H1 (cell line): ENCODE measurements around the gene ARHGAP22. TPM values are rescaled to one million over a fixed set of nuclear protein-coding genes. Genes with fewer than 3 reads are reported as not detected.
A peak's percentile ranks its signal among the peaks of the same experiment; 100 is the strongest.

ENCODE experiments used
- CTCF ChIA-PET: fragments of 300-600 bp; sonication (Branson Sonifier 250); formaldehyde crosslinking; loops from one replicate; lab custom pipeline; 2021; ENCODE audit not compliant: partially characterized antibody; lab: Charles Lee
- POLR2A ChIA-PET: fragments of 300-600 bp; sonication (Branson Sonifier 250); formaldehyde crosslinking; loops from one replicate; lab custom pipeline; 2021; ENCODE audit warnings: inconsistent platforms; ENCODE audit not compliant: partially characterized antibody; lab: Charles Lee
- DNase-seq, 2 experiments: peaks; one replicate each; pipeline versions ENCODE4 v3.0.0 to v3.0.0-alpha.2; 2010 to 2022; ENCODE audit warnings: low spot score in 2 of 2, low read depth in 1 of 2, mixed read lengths in 1 of 2
- FAIRE-seq: peaks from 2 replicates; lab custom pipeline; 2011; peaks lifted over from hg19 to GRCh38; lab: Jason Lieb, UNC
- H2AFZ ChIP-seq: 2 replicates; pipeline ENCODE4 v1.8.1; 2012; ENCODE audit warnings: low read length, inconsistent platforms
- H2AK5ac ChIP-seq: 2 replicates; pipeline ENCODE4 v1.6.1; 2013; ENCODE audit warnings: low read depth, low read length
- H2BK120ac ChIP-seq: replicated peaks from 2 replicates; pipeline ENCODE3; 2013; ENCODE audit warnings: low read depth, low read length, inconsistent platforms
- H2BK12ac ChIP-seq: 2 replicates; pipeline ENCODE4 v1.6.1; 2013; ENCODE audit warnings: low read depth, low read length
- H2BK15ac ChIP-seq: 2 replicates; pipeline ENCODE4 v1.6.1; 2013; ENCODE audit warnings: low read length
- H2BK20ac ChIP-seq: 2 replicates; pipeline ENCODE4 v1.6.1; 2013; ENCODE audit warnings: low read length
- H2BK5ac ChIP-seq: 2 replicates; pipeline ENCODE4 v1.6.1; 2013; ENCODE audit warnings: low read depth, low read length
- H3K14ac ChIP-seq: 2 replicates; pipeline ENCODE4 v1.6.1; 2013; ENCODE audit warnings: inconsistent platforms; ENCODE audit not compliant: insufficient read length
- H3K18ac ChIP-seq: 2 replicates; pipeline ENCODE4 v1.6.1; 2013; ENCODE audit warnings: low read length; ENCODE audit errors: extremely low read depth
- H3K23ac ChIP-seq: 2 replicates; pipeline ENCODE4 v1.6.1; 2013; ENCODE audit warnings: inconsistent platforms; ENCODE audit not compliant: insufficient read length
- H3K23me2 ChIP-seq: 2 replicates; pipeline ENCODE4 v1.6.1; 2013; ENCODE audit warnings: low read depth, low read length
- H3K27ac ChIP-seq: 2 replicates; pipeline ENCODE4 v1.6.1; 2011; ENCODE audit warnings: low read depth, low read length, inconsistent platforms
- H3K27me3 ChIP-seq, 4 experiments: replicated peaks in 1 of 4; 1 replicate in 1 of 4; 2 replicates in 3 of 4; pipeline versions ENCODE4 v1.6.1 to v1.8.1; 2011 to 2013; ENCODE audit warnings: low read length in 3 of 4, mild to moderate bottlenecking in 3 of 4, inconsistent platforms in 2 of 4, mixed read lengths in 2 of 4, moderate library complexity in 1 of 4; ENCODE audit not compliant: control insufficient read depth in 3 of 4, insufficient read depth in 3 of 4; ENCODE audit errors: extremely low read depth in 1 of 4
- H3K36me3 ChIP-seq, 4 experiments: 2 replicates each; pipeline versions ENCODE4 v1.6.1 to v1.8.1; 2011 to 2013; ENCODE audit warnings: mild to moderate bottlenecking in 4 of 4, low read length in 3 of 4, moderate library complexity in 2 of 4, control low read depth in 1 of 4, inconsistent platforms in 1 of 4; ENCODE audit not compliant: insufficient read depth in 4 of 4, control insufficient read depth in 2 of 4
- H3K4ac ChIP-seq: replicated peaks from 2 replicates; pipeline ENCODE3; 2013; ENCODE audit warnings: low read length, low read depth, mixed read lengths, inconsistent platforms; ENCODE audit not compliant: insufficient read length
- H3K4me1 ChIP-seq, 4 experiments: replicated peaks in 1 of 4; 1 replicate in 1 of 4; 2 replicates in 3 of 4; pipeline versions ENCODE4 v1.6.1 to v1.8.1; 2011 to 2013; ENCODE audit warnings: low read length in 3 of 4, inconsistent platforms in 2 of 4, mixed read lengths in 1 of 4; ENCODE audit not compliant: insufficient read depth in 4 of 4, control insufficient read depth in 3 of 4
- H3K4me2 ChIP-seq, 2 experiments: 2 replicates each; pipeline versions ENCODE4 v1.6.1 to v1.8.1; 2011 to 2013; ENCODE audit warnings: low read depth in 2 of 2, low read length in 2 of 2, control low read depth in 1 of 2, inconsistent platforms in 1 of 2, mild to moderate bottlenecking in 1 of 2; ENCODE audit not compliant: insufficient read depth in 1 of 2
- H3K4me3 ChIP-seq, 4 experiments: fragments of 200-600, 300-600 bp in 1 of 4; sonication (generic), shearing (Covaris generic), sonication (Bioruptor Twin) in 1 of 4; 2 replicates each; pipeline versions ENCODE4 v1.5.1 to v1.8.1; 2011 to 2016; ENCODE audit warnings: low read length in 4 of 4, low read depth in 3 of 4, control low read depth in 2 of 4, inconsistent platforms in 2 of 4, mild to moderate bottlenecking in 2 of 4, mixed read lengths in 1 of 4, moderate library complexity in 1 of 4; ENCODE audit not compliant: insufficient read depth in 2 of 4; ENCODE audit errors: extremely low read depth in 1 of 4
- H3K56ac ChIP-seq: replicated peaks from 2 replicates; pipeline ENCODE3; 2013; ENCODE audit warnings: low read depth, mild to moderate bottlenecking, mixed read lengths, low read length, inconsistent platforms; ENCODE audit not compliant: insufficient read length
- H3K79me1 ChIP-seq: 2 replicates; pipeline ENCODE4 v1.6.1; 2013; ENCODE audit warnings: low read depth, low read length, control low read depth
- H3K79me2 ChIP-seq, 2 experiments: 2 replicates each; pipeline versions ENCODE4 v1.6.1 to v1.8.1; 2012 to 2013; ENCODE audit warnings: low read length in 2 of 2, mild to moderate bottlenecking in 2 of 2, inconsistent platforms in 1 of 2; ENCODE audit not compliant: insufficient read depth in 2 of 2, control insufficient read depth in 1 of 2
- H3K9ac ChIP-seq, 4 experiments: replicated peaks in 1 of 4; 1 replicate in 1 of 4; 2 replicates in 3 of 4; pipeline versions ENCODE4 v1.6.1 to v1.8.1; 2011 to 2013; ENCODE audit warnings: low read depth in 3 of 4, low read length in 3 of 4, control low read depth in 2 of 4, mild to moderate bottlenecking in 2 of 4, moderate library complexity in 2 of 4, inconsistent platforms in 1 of 4; ENCODE audit errors: extremely low read depth in 1 of 4
- H3K9me3 ChIP-seq, 2 experiments: 2 replicates each; pipeline versions ENCODE4 v1.6.1 to v1.8.1; 2012 to 2013; ENCODE audit warnings: mild to moderate bottlenecking in 2 of 2, moderate library complexity in 2 of 2, control low read depth in 1 of 2, inconsistent platforms in 1 of 2, low read depth in 1 of 2, low read length in 1 of 2, mixed read lengths in 1 of 2; ENCODE audit not compliant: insufficient read depth in 2 of 2
- H4K20me1 ChIP-seq, 2 experiments: replicated peaks in 1 of 2; 2 replicates each; pipeline versions ENCODE3 to v1.8.1; 2011 to 2013; ENCODE audit warnings: inconsistent platforms in 2 of 2, low read length in 2 of 2, mild to moderate bottlenecking in 1 of 2; ENCODE audit not compliant: insufficient read depth in 2 of 2, control insufficient read depth in 1 of 2
- H4K5ac ChIP-seq: 2 replicates; pipeline ENCODE4 v1.6.1; 2013; ENCODE audit warnings: low read length, low read depth, mixed read lengths, inconsistent platforms; ENCODE audit not compliant: insufficient read length
- H4K8ac ChIP-seq: 2 replicates; pipeline ENCODE4 v1.8.0; 2013; ENCODE audit warnings: mild to moderate bottlenecking, moderate library complexity, low read length, inconsistent platforms; ENCODE audit not compliant: insufficient read depth; ENCODE audit errors: extremely low read depth
- H4K91ac ChIP-seq: replicated peaks from 2 replicates; pipeline ENCODE3; 2013; ENCODE audit warnings: low read length, mixed read lengths, inconsistent platforms; ENCODE audit not compliant: insufficient read length
- BCL11A ChIP-seq, 2 experiments: IDR thresholded peaks; one replicate each; pipeline ENCODE4 v1.6.1; 2011; ENCODE audit warnings: low read depth in 2 of 2, low read length in 2 of 2, mild to moderate bottlenecking in 2 of 2
- CEBPB ChIP-seq: IDR thresholded peaks from 2 replicates; pipeline ENCODE4 v1.6.1; 2012; ENCODE audit warnings: low read depth, low read length
- KDM4A ChIP-seq: IDR thresholded peaks from one replicate; pipeline ENCODE4 v1.7.1; 2012; ENCODE audit warnings: low read depth, mild to moderate bottlenecking, moderate library complexity, low read length, inconsistent platforms; ENCODE audit not compliant: severe bottlenecking
- KDM5A ChIP-seq: fragments of 200-600 bp; IDR thresholded peaks from 2 replicates; pipeline ENCODE4 v1.7.1; 2012; ENCODE audit warnings: mild to moderate bottlenecking, low read length, inconsistent platforms, mixed read lengths
- NANOG ChIP-seq: IDR thresholded peaks from 2 replicates; pipeline ENCODE4 v1.6.1; 2011; ENCODE audit warnings: low read length, low read depth, mild to moderate bottlenecking, inconsistent platforms; ENCODE audit not compliant: insufficient read depth, poor library complexity, severe bottlenecking
- NRF1 ChIP-seq: IDR thresholded peaks from 2 replicates; pipeline ENCODE4 v1.6.1; 2011; ENCODE audit warnings: mild to moderate bottlenecking, low read depth, low read length, improper control_type of control experiment
- RBBP5 ChIP-seq: IDR thresholded peaks from 2 replicates; pipeline ENCODE4 v1.7.1; 2012; ENCODE audit warnings: low read depth, mild to moderate bottlenecking, inconsistent platforms, low read length, moderate library complexity, borderline replicate concordance
- SIRT6 ChIP-seq: IDR thresholded peaks from one replicate; pipeline ENCODE4 v1.7.1; 2012; ENCODE audit warnings: low read length, inconsistent platforms
- TCF12 ChIP-seq: IDR thresholded peaks from 2 replicates; pipeline ENCODE4 v1.6.1; 2011; ENCODE audit warnings: low read depth, mild to moderate bottlenecking, low read length
- ZNF274 ChIP-seq: IDR thresholded peaks from 2 replicates; pipeline ENCODE4 v1.7.0; 2012; ENCODE audit warnings: low read length, borderline replicate concordance; ENCODE audit errors: extremely low read depth
- WGBS, 2 experiments: shearing (Covaris generic) in 1 of 2; methylation state at CpG; one replicate each; pipeline versions ENCODE4 v1.1.6 to v1.1.7; 2013 to 2015; ENCODE audit warnings: low lambda C conversion rate in 2 of 2, mixed read lengths in 2 of 2, inconsistent platforms in 1 of 2, low coverage in 1 of 2, missing lambda C conversion rate in 1 of 2; ENCODE audit not compliant: insufficient replicate concordance in 2 of 2, insufficient coverage in 1 of 2, insufficient read length in 1 of 2; ENCODE audit errors: extremely low coverage in 1 of 2, missing lambda C conversion rate in 1 of 2; 5-methylcytosine and 5-hydroxymethylcytosine counted together
- polyA plus RNA-seq, 7 experiments: library from polyadenylated mRNA; depleted of rRNA in 3 of 7; stranded (reverse) in 5 of 7; unstranded in 2 of 7; fragments of >200 nt in 5 of 7; fragments of 200-250 nt in 2 of 7; gene quantifications; 1 replicate in 5 of 7; 2 replicates in 1 of 7; 4 replicates in 1 of 7; pipeline versions ENCODE4 v1.2.1 to v1.2.3, GENCODE V29; 2011 to 2013; ENCODE audit warnings: missing spikeins in 2 of 7, mixed read lengths in 2 of 7
- total RNA-seq: library from RNA; stranded (reverse); fragmentation: NEBNext Ultra II Directional; extraction: Animal tissue kit (Norgen Biotek cat#: 25700); gene quantifications from 2 replicates; pipeline ENCODE4 v1.2.1, GENCODE V29; 2021
- TF ChIP-seq, protein P1 (sequence below): IDR thresholded peaks from 2 replicates; pipeline ENCODE4 v1.6.1; 2012; ENCODE audit warnings: inconsistent platforms

The ARHGAP22 gene
- total and polyA plus RNA-seq, 2 of the 8 experiments (the other 6 are each of a cell fraction or from before 2014, with no cell fraction given) = 3.6 to 11.2 TPM

DNA sequence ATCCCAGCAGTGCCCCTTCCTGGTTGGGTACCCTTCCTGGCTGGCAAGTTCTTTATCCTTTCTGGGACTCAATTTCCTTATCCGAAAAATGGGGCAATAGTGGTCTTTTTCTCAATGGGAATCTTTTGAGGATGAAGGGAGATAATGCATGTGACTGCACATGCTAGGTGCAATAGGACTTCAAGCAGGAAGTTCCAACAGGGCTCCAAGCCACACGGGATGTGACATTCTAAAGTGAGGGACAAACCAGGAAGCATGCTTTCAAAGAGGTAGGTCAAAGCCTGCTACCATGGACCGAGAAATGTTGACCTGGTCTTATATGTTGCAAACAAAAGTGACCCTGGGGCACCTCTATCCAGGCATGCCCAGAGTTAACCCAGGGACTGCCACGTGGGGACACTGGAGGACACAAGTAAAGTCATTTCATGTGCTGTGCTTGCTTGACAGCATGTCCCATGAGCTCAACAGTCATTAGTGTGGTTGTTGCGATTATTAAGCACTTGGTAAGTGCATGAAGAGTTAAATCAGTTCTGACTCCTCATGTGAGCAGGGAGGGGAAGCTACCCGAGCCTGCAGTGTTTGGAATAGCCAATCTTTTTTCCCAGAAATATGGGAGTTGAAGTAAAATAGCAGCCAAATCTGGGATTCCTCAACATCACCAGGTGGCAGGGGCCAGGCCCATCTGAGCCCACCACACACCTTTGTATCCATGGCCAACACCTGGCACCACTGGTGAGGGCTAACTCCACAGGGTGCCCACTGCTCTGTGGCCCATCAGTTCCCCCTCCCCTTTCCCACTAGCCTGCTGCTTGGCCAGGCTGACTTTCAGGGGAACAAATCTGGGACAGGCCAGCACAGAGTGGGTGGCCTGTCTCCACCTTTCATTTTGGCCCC, 5.7 kb downstream of the ARHGAP22 start:
- no peaks in the 10 kb centered on the region for H3K9me3 ChIP-seq
- 0 out of 2 replicates have a peak overlapping the region, but pooled peaks have one; percentile 24 for H3K18ac ChIP-seq
- peak overlapping the region; percentile 25; the same call in 1 of the 2 replicates for H2BK15ac ChIP-seq
- no peak overlapping the region for H3K4me2 ChIP-seq
- ChIA-PET POLR2A (interaction anchor here (0.6 to 0.7 kb wide), 2 partner anchors 65 to 283 kb away, joined by 3 to 4 read pairs; no protein-coding TSS in a partner anchor), CTCF (interaction anchor here (1.1 to 1.6 kb wide), 4 partner anchors 9 to 155 kb away, joined by 3 to 8 read pairs (median 3); no protein-coding TSS in a partner anchor)
- peak overlapping the region; percentile 40 for H2BK20ac ChIP-seq
- no peaks in the 10 kb centered on the region; the same call in 1 of the 2 replicates for H3K23me2 ChIP-seq
- peak overlapping the region; percentile 13; the same call in 1 of the 2 replicates for H2BK12ac ChIP-seq
- H2AFZ ChIP-seq = no peak overlapping the region
- H3K9ac ChIP-seq = no peak overlapping the region
- H4K8ac ChIP-seq = no peak overlapping the region
- no peak overlapping the region for H2BK120ac ChIP-seq
- H3K79me2 ChIP-seq = no peaks in the 10 kb centered on the region
- no peak overlapping the region for H3K14ac ChIP-seq
- no peak overlapping the region for H4K91ac ChIP-seq
- no peak for FAIRE-seq
- 88% methylated on average over 6 of the region's 6 CpGs; no CpG with 5 or more reads in 1 of the 2 experiments for whole genome bisulfite sequencing, 2 experiments
- no peak overlapping the region for H3K27ac ChIP-seq
- H3K4me1 ChIP-seq = peaks cover 4 to 21% (median 9%) of the 10 kb centered on the region in 4 experiments; a peak in 6 of 7 replicates
- H3K27me3 ChIP-seq = peaks cover 0 to 7% (median 5%) of the 10 kb centered on the region in 4 experiments; a peak in 6 of 7 replicates
- H3K4ac ChIP-seq = no peak overlapping the region
- H3K4me3 ChIP-seq = no peak overlapping the region
- no peaks in the 10 kb centered on the region for H4K20me1 ChIP-seq
- no peak overlapping the region for H3K56ac ChIP-seq
- H3K36me3 ChIP-seq = no peaks in the 10 kb centered on the region
- H4K5ac ChIP-seq = no peak overlapping the region
- H3K23ac ChIP-seq = no peak overlapping the region
- H2AK5ac ChIP-seq = no peak overlapping the region
- DNase-seq = no peak
- no peak overlapping the region for H2BK5ac ChIP-seq
- H3K79me1 ChIP-seq = no peaks in the 10 kb centered on the region
- TF ChIP-seq TCF12 = no peak
- TF ChIP-seq, protein P1, sequence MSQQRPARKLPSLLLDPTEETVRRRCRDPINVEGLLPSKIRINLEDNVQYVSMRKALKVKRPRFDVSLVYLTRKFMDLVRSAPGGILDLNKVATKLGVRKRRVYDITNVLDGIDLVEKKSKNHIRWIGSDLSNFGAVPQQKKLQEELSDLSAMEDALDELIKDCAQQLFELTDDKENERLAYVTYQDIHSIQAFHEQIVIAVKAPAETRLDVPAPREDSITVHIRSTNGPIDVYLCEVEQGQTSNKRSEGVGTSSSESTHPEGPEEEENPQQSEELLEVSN = no peak
- no peak for TF ChIP-seq ZNF274
- no peak for TF ChIP-seq KDM5A
- TF ChIP-seq BCL11A (IDR thresholded peaks at IDR 0.05; ENCODE audit: low read depth in 2 of 2, low read length in 2 of 2) = no peak
- TF ChIP-seq KDM4A = no peak
- no peak for TF ChIP-seq NRF1
- no peak for TF ChIP-seq RBBP5
- TF ChIP-seq CEBPB = no peak
- TF ChIP-seq NANOG = no peak
- no peak for TF ChIP-seq SIRT6
